DOHH2 (cell line): Measurements from ENCODE around the gene NEMF.

Experiments used
- CTCF ChIP-seq: fragments of 200-600 bp; sonication (generic); IDR thresholded peaks from one replicate; pipeline ENCODE4 v1.5.1; 2014; ENCODE audit warnings: antibody characterized with exemption, mild to moderate bottlenecking, low read depth, low read length; ENCODE audit not compliant: poor library complexity, severe bottlenecking
- EZH2phosphoT487 ChIP-seq: fragments of 200-600 bp; sonication (generic); IDR thresholded peaks from 2 replicates; pipeline ENCODE4 v1.6.1; 2017; ENCODE audit warnings: borderline replicate concordance, mild to moderate bottlenecking, antibody characterized with exemption, low read length, moderate library complexity, mixed read lengths

GRCh38 chr14:49733836-49734235, 118.8 kb downstream of the NEMF start:
- TF ChIP-seq CTCF (no peak), EZH2phosphoT487 (no peak)
